HG03045 (cell line): Measurements from ENCODE around the gene C3orf70.

Source experiments
- ATAC-seq: cut with Tn5 transposase; IDR thresholded peaks from one replicate; pipeline ENCODE4 v1.9.1; 2021; ENCODE audit warnings: mild to moderate bottlenecking, moderate library complexity; ENCODE audit not compliant: unreplicated experiment

Gene C3orf70

GRCh38 chr3:185089343-185089742, 63.5 kb downstream of the C3orf70 start:
- ATAC-seq, result no peak

GRCh38 chr3:185087419-185087818, 65.4 kb downstream of the C3orf70 start:
- no peak for ATAC-seq

- ATAC-seq, result no peak
These were observed 68.0 kb downstream of the C3orf70 start for GRCh38 chr3:185084901-185085300.

- ATAC-seq, result no peak
These were observed 68.5 kb downstream of the C3orf70 start for GRCh38 chr3:185084402-185084801.

- ATAC-seq, result no peak
These were observed 70.0 kb downstream of the C3orf70 start for GRCh38 chr3:185082829-185083228.

GRCh38 chr3:185082149-185082548, 70.7 kb downstream of the C3orf70 start:
- no peak for ATAC-seq

- no peak for ATAC-seq
These were observed 71.3 kb downstream of the C3orf70 start for GRCh38 chr3:185081521-185081920.

- ATAC-seq, result no peak
These were observed 73.2 kb downstream of the C3orf70 start for GRCh38 chr3:185079625-185080024.

- no peak for ATAC-seq
These were observed 76.6 kb downstream of the C3orf70 start for GRCh38 chr3:185076219-185076618.

- no peak for ATAC-seq
These were observed 77.3 kb downstream of the C3orf70 start for GRCh38 chr3:185075547-185075946.

GRCh38 chr3:185071287-185071800, 81.5 kb downstream of the C3orf70 start:
- no peak for ATAC-seq

- ATAC-seq, result no peak
These were observed 82.2 kb downstream of the C3orf70 start for GRCh38 chr3:185070491-185071286.

GRCh38 chr3:185069037-185070030, 83.5 kb downstream of the C3orf70 start:
- no peak for ATAC-seq

- ATAC-seq, result no peak
These were observed 85.7 kb downstream of the C3orf70 start for GRCh38 chr3:185067173-185067572.

GRCh38 chr3:185066251-185066650, 86.6 kb downstream of the C3orf70 start:
- no peak for ATAC-seq

GRCh38 chr3:185065059-185065458, 87.8 kb downstream of the C3orf70 start:
- ATAC-seq, result no peak

- ATAC-seq, result no peak
These were observed 89.4 kb downstream of the C3orf70 start for GRCh38 chr3:185063431-185063830.

- no peak for ATAC-seq
These were observed 90.7 kb downstream of the C3orf70 start for GRCh38 chr3:185062191-185062590.

- no peak for ATAC-seq
These were observed 92.2 kb downstream of the C3orf70 start for GRCh38 chr3:185060655-185061054.

- no peak for ATAC-seq
These were observed 93.1 kb downstream of the C3orf70 start for GRCh38 chr3:185059766-185060165.

- ATAC-seq, result no peak
These were observed 94.1 kb downstream of the C3orf70 start for GRCh38 chr3:185058796-185059195.
